SW 1271 (cell line): ENCODE measurements around the gene IRF7.
"Not testable (repeated sequence)": the region's sequence is repeated elsewhere in the genome, so short reads cannot be mapped to it uniquely, and the experiment has no call there.

Source experiments
- DNase-seq, 2 experiments: peaks; one replicate each; lab custom pipeline; 2025; lab: John Stamatoyannopoulos, UW

IRF7 gene

GRCh38 chr11:581342-581741 is 34.4 kb downstream of the IRF7 start:
- DNase-seq, result no peak

GRCh38 chr11:579830-580601 is 35.7 kb downstream of the IRF7 start:
- no peak for DNase-seq

GRCh38 chr11:578276-579035 is 37.3 kb downstream of the IRF7 start:
- DNase-seq, result no peak

DNA sequence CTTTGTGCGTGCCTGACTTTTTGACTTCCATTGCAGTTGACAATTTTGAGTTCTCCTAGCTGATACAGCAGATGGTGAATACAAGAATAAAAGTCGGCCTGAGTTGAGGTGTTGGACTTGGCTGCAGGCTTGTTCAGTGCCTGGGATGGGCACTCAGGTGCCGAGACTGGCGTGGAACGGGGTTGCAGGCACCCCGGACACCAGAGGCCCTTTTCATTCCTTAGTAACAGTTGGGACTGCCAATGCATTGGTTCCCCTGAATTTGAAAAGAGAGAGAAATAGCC is 38.2 kb downstream of the IRF7 start:
- DNase-seq, result no peak

DNA sequence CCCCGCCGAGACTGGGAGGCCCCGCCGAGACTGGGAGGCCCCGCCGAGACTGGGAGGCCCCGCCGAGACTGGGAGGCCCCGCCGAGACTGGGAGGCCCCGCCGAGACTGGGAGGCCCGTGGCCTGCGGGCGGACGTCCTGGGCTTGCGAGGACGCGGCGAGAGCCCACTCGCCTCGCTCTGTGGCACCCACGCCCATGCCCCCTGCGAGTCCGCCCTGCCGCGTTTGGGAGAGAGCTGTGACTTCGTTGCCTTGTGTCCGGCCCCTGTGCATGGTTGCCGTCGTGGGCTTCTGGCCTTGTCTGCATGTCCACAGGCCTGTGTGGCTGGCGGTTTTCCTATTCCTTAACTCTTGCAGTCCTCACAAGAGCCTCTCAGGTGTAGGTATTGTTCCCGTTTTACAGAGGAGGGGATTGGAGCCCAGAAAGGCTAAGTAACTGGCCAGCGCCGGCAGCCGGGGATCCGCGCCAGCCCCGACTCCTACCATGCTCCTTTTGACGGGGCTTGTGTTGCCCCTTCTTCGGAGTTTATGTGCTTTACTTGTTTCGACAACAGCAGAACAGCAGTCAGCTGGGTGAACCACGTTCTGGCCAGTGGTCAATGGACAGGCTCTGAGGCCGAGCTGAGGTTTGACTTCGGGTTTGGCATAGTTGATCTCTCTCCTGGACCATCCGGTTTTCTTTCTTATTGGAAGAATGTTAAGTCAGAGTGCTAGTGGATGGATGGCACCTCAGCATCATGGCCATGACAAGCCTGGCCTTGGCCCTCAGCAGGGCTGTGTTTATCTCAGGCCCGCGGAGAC is 38.7 kb downstream of the IRF7 start:
- DNase-seq, result no peak

DNA sequence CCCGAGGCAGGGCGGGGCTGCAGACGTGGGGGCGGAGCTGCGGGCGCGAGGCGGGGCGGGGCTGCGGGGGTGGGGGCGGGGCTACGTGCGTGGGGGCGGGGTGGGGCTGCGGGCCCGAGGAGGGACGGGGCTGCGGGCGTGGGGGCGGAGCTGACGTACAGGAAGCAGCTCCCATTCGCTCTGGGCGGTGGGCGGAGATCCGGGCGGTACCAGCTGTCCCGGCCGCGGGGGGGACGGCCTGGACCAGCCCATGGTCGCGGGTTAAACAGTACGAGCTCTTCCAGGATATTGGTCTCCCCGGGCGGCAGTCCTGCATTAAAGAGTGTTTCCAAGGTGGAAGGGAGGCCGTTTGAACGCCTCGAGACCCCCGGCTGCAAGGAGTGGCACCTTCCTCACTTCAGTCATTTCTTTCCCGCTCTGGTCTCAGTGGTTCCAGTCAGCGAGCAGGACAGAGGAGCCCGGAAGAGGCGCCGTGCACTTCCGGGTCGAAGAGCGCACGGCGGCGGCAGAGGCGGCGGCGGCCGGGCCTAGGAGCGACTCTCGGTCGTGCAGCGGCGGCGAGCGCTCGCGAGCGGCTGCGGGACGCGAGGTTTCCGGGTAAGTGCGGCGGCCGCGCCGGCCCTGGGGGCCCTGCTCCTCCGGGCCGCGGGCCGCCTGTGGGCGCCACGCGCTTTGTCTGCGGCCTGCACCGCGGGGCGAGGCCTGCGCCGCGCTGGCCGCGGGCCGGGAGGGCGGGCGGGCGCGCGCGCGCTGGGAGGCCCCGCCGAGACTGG is 39.6 kb downstream of the IRF7 start, which contains the start of gene PHRF1:
TSS of gene PHRF1 (plus strand) at position 475 of the 773 bp plus-strand sequence. CDS start 5,043 bp downstream, outside the sequence.
- peak; percentile 61 to 95 for DNase-seq

DNA sequence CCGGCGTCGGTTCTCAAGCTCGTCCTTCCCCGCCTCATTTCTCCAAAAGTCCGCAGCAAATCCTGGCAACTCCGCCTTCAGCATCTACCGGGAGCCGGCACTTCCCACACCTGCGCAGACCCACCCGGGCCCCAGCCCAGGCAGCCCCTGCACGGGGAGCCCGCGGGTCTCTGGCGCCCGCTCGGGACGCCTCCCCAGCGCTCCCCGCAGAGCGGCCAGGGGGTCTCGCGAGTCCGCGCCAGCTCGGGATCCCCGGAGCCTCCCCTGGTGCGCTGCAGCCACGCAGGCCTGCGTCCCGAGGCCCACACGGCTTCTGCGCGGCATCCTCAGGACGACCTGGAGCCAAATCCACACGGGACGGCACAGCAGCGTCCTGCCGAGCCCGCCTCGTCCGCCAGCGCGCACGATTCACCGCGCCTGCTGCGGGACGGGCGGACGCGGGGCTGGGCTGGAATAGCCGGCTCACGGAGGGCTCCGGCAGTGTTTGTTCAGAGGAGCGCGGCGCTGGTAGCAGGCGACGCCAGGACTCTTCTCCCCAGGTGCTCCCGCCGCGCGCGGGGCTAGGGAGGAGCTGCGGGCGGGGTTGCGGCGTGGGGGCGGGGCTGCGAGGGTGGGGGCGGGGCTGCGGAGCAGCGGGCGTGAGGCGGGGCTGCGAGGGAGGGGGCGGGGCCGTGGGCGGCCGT is 40.3 kb downstream of the IRF7 start:
- peak in 1 of 2 experiments; percentile 57 for DNase-seq

DNA sequence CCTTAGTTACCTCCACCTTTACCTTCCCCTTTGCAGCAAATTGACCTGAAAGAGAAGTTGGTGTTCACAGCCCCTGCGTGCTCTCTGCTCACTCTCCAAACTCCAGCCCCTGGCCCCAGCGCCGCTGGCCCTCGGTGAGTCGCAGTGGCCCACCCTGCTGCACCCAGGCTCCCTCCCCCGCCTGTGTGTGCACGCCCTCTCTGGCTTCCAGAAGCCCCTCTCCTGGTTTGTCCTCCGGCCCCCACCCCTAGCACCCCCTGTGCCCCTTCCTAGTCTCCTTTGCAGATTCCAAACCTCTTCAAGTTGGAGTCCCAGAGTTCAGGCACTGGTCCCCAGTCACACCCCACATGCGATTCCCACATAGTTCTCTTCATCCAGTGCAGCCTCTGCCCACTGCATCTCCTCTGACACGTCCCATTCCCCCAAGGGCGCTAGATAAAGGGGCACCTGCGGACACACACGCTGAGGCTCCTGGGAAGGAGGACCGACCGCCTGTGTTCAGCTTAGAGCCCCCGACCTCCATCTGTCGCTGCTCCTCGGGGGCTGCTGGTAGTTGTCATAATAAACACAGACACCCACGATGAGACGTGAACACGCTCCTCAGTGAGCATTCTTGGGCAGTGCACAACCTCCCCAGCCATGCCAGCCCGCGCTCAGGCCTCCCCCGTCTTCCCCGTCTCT is 41.0 kb downstream of the IRF7 start:
- no peak for DNase-seq

DNA sequence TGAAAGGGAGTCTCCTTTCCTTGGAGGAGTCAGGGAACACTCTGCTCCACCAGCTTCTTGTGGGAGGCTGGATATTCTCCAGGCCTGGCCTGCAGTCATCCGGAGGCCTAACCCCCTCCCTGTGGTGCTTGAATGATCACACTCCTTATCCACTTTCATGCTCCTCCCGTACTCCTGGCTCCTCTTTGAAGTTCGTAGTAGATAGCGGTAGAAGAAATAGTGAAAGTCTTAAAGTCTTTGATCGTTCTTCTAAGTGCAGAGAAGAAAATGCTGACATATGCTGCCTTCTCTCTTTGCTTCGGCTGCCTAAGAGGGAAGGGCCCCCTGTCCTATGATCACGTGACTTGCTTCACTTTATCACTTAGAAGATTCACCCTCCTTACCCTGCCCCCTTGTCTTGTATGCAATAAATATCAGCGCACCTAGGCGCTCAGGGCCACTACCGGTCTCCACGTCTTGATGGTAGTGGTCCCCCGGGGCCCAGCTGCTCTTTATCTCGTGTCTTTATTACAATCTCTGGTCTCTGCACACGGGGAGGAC is 41.6 kb downstream of the IRF7 start:
- not testable (repeated sequence) for DNase-seq

DNA sequence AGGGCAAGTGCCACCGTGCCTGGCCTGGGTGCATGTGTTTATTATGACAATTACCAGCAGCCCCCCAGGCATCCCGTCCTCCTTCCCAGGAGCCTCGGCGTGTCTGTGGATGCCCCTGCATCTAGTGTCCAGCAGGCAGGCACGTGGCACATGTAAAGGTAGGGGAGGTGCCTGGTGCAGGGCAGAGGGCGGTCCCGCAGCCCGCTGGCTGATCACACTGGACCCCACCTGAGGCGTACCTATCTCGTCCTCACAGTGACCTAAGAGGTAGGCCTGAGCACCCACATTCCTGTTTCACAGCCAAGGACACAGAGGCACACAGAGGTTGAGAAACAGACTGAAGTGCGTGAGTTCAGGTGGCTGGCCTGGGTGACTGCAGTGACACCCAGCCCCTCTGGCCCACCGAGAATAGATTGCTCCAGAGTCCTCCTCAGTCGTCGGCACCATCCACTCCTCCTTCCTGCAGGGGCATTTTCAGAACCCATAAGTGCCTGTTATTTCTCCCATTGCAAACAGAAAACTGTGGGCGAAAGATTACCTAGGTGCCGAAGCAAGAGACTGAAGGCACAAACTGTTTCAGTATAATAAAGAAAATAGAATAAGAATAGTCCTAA is 42.5 kb downstream of the IRF7 start:
- DNase-seq, result no peak

DNA sequence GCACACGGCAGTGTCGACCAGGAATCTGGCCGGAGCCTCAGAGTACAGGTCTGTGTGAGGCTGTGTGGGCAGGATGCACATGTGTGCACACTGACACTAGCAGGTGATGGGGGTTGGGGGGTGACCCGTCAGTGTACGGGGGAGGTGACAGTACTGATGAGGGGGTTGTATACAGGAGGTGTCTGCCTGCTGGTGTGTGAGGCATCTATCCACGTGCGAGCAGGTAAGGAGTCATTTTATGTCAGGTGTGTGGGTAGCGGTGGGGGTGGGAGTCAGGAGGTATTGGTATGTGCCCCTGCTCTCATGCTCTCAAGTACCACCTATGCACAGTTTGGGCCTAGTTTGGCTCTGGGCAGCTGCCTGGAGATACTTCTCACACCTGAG is 44.0 kb downstream of the IRF7 start:
- no peak for DNase-seq

GRCh38 chr11:569158-569885 is 46.4 kb downstream of the IRF7 start:
- DNase-seq, result no peak

GRCh38 chr11:568306-569157 is 47.2 kb downstream of the IRF7 start:
- DNase-seq, result peak; percentile 80 to 84

GRCh38 chr11:567629-568292 is 48.0 kb downstream of the IRF7 start:
- no peak for DNase-seq

DNA sequence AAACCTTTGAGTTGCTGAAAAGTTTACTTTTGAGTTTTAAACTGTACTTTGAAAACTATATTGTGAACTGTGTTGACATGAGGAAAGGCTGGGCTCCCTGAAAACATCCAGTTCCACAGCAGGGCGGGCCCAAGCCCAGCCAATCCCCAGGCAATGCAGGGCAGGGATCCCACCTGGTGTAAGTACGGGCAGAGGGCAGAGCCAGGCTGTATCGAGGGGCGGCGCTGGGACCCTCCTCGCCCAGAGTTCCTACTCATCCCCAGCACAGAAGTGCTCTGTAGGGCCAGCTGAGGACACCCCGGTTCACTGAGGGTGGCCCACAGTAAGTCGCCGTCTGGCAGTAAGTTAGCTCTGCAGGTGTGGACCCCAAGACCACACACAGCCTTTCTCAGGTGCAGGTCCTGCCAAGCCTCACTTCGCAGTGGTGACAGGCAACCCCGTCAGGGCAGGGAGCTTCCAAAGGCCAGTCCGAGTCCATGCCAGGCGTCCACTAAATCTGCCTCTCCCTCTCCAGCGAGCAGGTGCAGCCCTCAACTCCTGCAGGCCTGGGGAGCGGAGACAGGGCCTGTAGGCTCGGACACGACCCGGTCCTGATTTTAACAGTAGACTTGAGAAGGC is 48.6 kb downstream of the IRF7 start:
- DNase-seq, result no peak

GRCh38 chr11:565921-566509 is 49.7 kb downstream of the IRF7 start:
- DNase-seq, result no peak
